Lower leg skin (tissue), 3 donors: Measurements from ENCODE around the gene AGBL1.

Source experiments
- CTCF ChIP-seq, 3 donors: fragments of 450-650 bp; IDR thresholded peaks; one replicate each; pipeline ENCODE4 v1.5.1; 2016; ENCODE audit warnings: antibody characterized with exemption in 3 of 3, mild to moderate bottlenecking in 3 of 3, moderate library complexity in 2 of 3
- POLR2A ChIP-seq, 2 donors: fragments of 450-650 bp; IDR thresholded peaks; one replicate each; pipeline ENCODE4 v1.6.1; 2016 to 2017; ENCODE audit warnings: antibody characterized with exemption in 2 of 2, mild to moderate bottlenecking in 1 of 2, moderate library complexity in 1 of 2

- TF ChIP-seq CTCF (IDR thresholded peaks at IDR 0.05) (no peak), POLR2A (IDR thresholded peaks at IDR 0.05) (no peak)
These were observed 324.4 kb downstream of the AGBL1 start for GRCh38 chr15:86403914-86404583.
